ENCODE data around the gene ERG. TPM values are rescaled to one million over a fixed set of nuclear protein-coding genes. Genes with fewer than 3 reads are reported as not detected.

Gene ERG
- total RNA-seq, 3 donors from 2014 or later, result 4.0 to 8.4 (median 4.3) TPM

DNA sequence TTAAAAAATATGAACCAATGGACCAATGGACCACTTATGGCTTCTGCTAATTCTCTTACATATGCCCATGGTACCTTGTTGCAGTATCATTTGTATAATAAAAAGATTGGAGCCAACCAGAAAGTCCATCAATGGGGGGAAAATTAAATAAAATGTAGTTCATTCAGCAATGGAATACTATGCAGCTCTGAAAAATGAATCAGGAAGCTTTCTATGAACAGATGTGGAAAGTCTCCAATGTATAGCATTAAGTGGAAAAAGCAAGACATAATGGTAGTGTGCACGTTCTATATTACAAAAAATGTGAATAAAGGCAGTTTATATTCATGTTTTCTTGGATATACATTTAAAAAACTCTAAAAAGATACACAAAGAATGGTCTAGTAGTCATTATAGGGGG, 140.2 kb downstream of the ERG start:
- Histone ChIP-seq H3K4me3 (no peak overlapping the region), H3K4me1 (ENCODE audit: low read depth) (no peaks in the 10 kb centered on the region), H3K9me3 (no peaks in the 10 kb centered on the region), H3K36me3 (ENCODE audit: low read depth) (no peaks in the 10 kb centered on the region)
- ATAC-seq (no peak), DNase-seq (no peak)
- intact Hi-C loops (cut with DNase I, micrococcal nuclease), result loop anchor here (5.0 to 10.0 kb wide), 2 partner anchors 141 to 193 kb away; no protein-coding TSS in a partner anchor
- TF ChIP-seq, protein P1, sequence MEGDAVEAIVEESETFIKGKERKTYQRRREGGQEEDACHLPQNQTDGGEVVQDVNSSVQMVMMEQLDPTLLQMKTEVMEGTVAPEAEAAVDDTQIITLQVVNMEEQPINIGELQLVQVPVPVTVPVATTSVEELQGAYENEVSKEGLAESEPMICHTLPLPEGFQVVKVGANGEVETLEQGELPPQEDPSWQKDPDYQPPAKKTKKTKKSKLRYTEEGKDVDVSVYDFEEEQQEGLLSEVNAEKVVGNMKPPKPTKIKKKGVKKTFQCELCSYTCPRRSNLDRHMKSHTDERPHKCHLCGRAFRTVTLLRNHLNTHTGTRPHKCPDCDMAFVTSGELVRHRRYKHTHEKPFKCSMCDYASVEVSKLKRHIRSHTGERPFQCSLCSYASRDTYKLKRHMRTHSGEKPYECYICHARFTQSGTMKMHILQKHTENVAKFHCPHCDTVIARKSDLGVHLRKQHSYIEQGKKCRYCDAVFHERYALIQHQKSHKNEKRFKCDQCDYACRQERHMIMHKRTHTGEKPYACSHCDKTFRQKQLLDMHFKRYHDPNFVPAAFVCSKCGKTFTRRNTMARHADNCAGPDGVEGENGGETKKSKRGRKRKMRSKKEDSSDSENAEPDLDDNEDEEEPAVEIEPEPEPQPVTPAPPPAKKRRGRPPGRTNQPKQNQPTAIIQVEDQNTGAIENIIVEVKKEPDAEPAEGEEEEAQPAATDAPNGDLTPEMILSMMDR (IDR thresholded peaks at IDR 0.05), result no peak

DNA sequence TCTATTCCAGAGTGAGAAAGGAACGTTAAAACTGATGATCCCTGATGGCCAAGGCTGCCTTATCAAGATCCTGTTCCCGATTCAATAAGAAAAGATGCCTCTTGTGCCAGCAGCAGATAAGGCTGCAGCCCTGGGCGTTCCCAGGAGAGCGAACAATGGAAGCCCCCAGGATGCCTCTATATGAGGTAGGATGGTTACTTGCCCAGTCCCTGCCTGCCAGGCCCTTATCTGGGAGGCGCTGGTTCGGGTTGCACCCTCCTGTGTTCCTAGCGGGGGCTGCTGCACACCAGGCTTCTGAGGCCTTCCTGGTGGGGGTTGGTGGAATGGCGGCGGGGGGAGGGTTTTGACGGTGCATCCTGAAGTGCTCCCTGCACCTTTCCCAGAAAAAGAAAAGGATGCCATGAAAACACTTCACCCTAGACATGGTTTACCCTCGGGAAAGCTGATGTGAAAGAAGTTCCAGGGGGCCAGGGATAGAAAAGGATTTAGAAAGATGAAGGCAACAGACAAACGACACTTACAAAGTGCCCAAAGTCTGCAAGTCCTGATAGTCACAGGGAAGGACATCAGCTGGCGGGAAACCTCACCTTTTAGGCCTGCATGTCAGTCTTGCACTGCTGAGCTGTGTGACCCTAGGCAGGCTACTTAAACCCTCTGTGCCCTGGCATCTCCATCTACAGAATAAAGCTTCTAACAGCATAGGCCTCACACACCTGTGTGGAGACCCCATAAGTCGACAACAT, 141.2 kb downstream of the ERG start:
- DNase-seq (no peak), ATAC-seq (no peak)
- Histone ChIP-seq H3K36me3 (ENCODE audit: low read depth) (no peaks in the 10 kb centered on the region), H3K4me1 (ENCODE audit: low read depth) (no peaks in the 10 kb centered on the region), H3K4me3 (no peak overlapping the region), H3K9me3 (no peaks in the 10 kb centered on the region)
- TF ChIP-seq, protein P1 (IDR thresholded peaks at IDR 0.05), result no peak
- intact Hi-C loops (cut with DNase I, micrococcal nuclease), result loop anchor here (5.0 to 10.0 kb wide), 2 partner anchors 140 to 192 kb away; no protein-coding TSS in a partner anchor

DNA sequence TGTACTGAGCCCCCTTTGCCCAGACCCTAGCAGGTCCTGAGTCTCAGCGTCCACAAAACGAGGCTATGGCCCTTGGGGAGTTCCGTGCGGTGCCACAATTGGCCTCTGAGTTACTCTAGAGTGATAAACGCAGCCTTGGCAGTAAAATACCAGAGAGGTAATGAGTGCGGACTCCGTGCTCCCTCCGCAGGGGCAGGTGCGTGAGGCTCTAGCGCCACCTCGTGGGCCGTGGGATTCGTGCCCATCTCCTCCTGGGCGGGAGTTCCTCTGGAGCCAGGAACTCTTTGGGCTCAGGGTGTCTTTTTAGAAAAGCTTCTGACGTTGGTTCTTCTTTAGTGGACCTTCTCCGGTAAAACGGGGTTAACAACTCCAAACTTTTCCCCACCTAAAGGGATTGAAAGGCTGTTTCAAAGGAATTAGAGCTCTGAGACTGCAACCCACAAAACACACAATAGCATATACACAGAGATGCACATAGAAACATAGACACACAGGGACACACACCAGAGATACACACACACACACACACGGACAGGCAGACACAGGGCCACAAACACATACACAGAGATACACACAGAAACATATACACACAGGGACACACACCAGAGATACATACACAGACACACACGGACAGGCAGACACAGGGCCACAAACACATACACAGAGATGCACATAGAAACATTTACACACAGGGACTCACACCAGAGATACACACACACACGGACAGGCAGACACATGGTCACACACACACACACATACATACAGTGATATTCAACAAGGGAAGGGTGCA, 142.1 kb downstream of the ERG start:
- ATAC-seq, result peak; percentile 95
- Histone ChIP-seq H3K9me3 (no peaks in the 10 kb centered on the region), H3K4me1 (ENCODE audit: low read depth) (no peaks in the 10 kb centered on the region), H3K36me3 (ENCODE audit: low read depth) (no peaks in the 10 kb centered on the region), H3K4me3 (no peak overlapping the region)
- DNase-seq, result peak; percentile 80 to 88 (median 87)
- TF ChIP-seq, protein P1 (IDR thresholded peaks at IDR 0.05), result peak; percentile 85
- intact Hi-C loops (cut with DNase I, micrococcal nuclease), result loop anchor here (5.0 to 10.0 kb wide), 2 partner anchors 139 to 191 kb away; no protein-coding TSS in a partner anchor

DNA sequence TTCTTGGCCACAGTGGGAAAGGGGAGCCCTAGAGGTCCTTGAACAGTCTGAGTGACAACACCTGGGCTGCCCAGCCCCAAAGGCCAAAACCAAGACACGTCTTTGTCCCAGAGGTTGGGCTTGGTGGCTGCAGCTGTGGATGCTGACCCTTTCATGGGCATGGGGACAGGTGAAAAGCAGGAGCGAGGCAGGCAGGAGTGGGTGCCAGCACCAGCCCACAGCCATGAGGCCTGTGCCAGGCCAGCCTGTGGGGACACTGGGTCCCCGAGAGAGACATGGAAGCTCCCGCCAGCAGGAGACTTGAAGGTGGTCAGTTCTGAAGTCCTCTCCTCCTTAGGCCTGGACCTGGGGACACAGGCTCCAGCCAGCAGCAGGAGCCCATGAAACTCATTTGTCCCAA, 142.9 kb downstream of the ERG start:
- Histone ChIP-seq H3K4me3 (no peak overlapping the region), H3K9me3 (no peaks in the 10 kb centered on the region), H3K36me3 (ENCODE audit: low read depth) (no peaks in the 10 kb centered on the region), H3K4me1 (ENCODE audit: low read depth) (no peaks in the 10 kb centered on the region)
- DNase-seq, result no peak
- ATAC-seq, result no peak
- intact Hi-C loops (cut with DNase I, micrococcal nuclease), result loop anchor here (5.0 to 10.0 kb wide), 2 partner anchors 138 to 191 kb away; no protein-coding TSS in a partner anchor
- TF ChIP-seq, protein P1 (IDR thresholded peaks at IDR 0.05), result no peak

DNA sequence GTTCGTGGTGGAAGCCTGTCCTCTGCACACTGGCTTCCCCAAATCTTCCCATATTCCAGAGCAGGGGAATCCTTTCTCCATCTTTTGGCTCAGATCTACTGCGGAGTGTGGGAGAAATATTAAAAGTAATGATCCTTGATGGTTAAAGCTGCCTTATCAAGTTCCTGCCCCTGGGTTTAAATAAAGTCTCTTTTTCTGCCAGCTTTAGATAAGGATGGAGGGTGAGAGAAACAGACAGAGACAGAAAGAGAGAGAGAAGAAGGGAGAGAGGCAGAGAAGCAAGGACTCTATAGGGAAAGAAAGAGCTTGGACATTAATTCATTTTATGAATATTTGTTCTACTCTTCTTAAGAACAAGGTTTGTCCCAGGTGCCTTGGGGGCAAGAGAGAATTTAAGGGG, 143.5 kb downstream of the ERG start:
- Histone ChIP-seq H3K9me3 (no peaks in the 10 kb centered on the region), H3K4me3 (no peak overlapping the region), H3K4me1 (ENCODE audit: low read depth) (no peaks in the 10 kb centered on the region), H3K36me3 (ENCODE audit: low read depth) (no peaks in the 10 kb centered on the region)
- ATAC-seq (no peak), DNase-seq (no peak)
- intact Hi-C loops (cut with DNase I, micrococcal nuclease), result loop anchor here (5.0 to 10.0 kb wide), 2 partner anchors 137 to 190 kb away; no protein-coding TSS in a partner anchor
- TF ChIP-seq, protein P1 (IDR thresholded peaks at IDR 0.05), result no peak

Measured in mucosa of descending colon (tissue), 3 donors.